ENCODE measurements around the gene SYVN1. TPM values are rescaled to one million over a fixed set of nuclear protein-coding genes. Genes with fewer than 3 reads are reported as not detected.

SYVN1 gene
- total RNA-seq, 1 donor from 2014 or later: 52.6 TPM

DNA sequence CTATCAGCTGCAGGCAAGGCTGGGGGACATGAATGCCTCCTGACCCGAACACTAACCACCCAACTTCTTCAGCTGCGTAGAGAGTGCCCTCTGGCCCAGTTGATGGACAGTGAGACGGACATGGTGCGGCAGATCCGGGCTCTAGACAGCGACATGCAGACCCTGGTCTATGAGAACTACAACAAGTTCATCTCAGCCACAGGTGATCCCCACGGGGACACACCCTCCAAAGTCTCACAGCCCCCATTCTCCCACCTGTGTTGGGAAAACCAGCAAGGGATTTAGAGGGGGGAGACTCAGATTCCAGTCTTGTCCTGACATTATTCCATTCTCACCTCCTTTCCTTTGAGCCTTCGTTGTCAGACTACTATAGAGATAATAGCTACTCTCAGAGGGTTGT, 37.4 kb downstream of the SYVN1 start:
- TF ChIP-seq, protein P1, sequence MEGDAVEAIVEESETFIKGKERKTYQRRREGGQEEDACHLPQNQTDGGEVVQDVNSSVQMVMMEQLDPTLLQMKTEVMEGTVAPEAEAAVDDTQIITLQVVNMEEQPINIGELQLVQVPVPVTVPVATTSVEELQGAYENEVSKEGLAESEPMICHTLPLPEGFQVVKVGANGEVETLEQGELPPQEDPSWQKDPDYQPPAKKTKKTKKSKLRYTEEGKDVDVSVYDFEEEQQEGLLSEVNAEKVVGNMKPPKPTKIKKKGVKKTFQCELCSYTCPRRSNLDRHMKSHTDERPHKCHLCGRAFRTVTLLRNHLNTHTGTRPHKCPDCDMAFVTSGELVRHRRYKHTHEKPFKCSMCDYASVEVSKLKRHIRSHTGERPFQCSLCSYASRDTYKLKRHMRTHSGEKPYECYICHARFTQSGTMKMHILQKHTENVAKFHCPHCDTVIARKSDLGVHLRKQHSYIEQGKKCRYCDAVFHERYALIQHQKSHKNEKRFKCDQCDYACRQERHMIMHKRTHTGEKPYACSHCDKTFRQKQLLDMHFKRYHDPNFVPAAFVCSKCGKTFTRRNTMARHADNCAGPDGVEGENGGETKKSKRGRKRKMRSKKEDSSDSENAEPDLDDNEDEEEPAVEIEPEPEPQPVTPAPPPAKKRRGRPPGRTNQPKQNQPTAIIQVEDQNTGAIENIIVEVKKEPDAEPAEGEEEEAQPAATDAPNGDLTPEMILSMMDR (IDR thresholded peaks at IDR 0.05; ENCODE audit: unreplicated experiment): no peak
- H3K36me3 Mint-ChIP-seq: no peaks in the 10 kb centered on the region
- DNase-seq (ENCODE audit: low spot score in 2 of 2, unreplicated experiment in 2 of 2): no peak
- peak overlapping the region; percentile 34 for H3K27ac Mint-ChIP-seq
- H3K9me3 Mint-ChIP-seq: no peaks in the 10 kb centered on the region
- H3K27me3 Mint-ChIP-seq (ENCODE audit: low read depth): no peaks in the 10 kb centered on the region
- H3K4me3 Mint-ChIP-seq: peak overlapping the region; percentile 89
- peaks cover 8% of the 10 kb centered on the region for H3K4me1 Mint-ChIP-seq

DNA sequence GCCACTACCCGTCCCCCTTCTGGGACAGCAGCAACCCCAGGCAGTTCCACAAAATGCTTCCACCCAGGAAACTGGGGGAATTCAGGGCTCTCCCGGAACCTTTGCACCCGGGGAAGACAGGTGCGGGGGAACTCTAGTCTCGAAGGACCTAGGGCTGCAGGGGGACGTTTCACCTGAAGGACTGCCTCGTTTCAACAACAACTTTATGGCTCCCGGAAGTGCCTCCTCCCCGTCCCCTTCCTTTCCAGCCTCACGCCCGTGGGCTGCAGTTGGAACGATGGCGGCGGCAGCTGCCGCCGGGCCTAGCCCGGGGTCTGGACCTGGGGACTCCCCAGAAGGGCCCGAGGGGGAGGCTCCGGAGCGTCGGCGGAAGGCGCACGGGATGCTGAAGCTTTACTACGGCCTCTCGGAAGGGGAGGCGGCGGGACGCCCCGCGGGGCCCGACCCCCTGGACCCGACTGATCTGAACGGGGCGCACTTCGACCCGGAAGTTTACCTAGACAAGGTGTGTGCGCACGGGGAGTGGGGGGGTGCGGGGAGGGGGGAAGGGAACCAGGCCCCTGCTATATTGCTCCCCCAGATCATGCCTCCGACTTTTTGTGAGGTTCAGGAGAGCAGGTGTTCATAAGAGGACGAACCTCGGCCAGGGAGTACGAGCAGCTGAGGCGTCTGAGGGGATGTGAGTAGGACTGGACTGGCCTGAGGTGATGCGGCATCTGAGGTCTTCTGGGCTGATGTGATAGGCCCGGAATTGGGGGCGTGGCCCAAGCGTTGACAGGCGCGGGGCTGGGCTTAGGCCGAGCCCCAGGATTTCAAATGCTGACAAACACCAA, 38.1 kb downstream of the SYVN1 start, which contains the start of gene VPS51:
Gene VPS51, plus strand, starts transcription at position 241 of the 833 bp plus-strand sequence. Its CDS starts 37 bp downstream, at position 278.
- TF ChIP-seq, protein P1 (IDR thresholded peaks at IDR 0.05; ENCODE audit: unreplicated experiment): no peak
- no peaks in the 10 kb centered on the region for H3K9me3 Mint-ChIP-seq
- peak within 1 kb of the TSS; percentile 89 for H3K4me3 Mint-ChIP-seq

DNA sequence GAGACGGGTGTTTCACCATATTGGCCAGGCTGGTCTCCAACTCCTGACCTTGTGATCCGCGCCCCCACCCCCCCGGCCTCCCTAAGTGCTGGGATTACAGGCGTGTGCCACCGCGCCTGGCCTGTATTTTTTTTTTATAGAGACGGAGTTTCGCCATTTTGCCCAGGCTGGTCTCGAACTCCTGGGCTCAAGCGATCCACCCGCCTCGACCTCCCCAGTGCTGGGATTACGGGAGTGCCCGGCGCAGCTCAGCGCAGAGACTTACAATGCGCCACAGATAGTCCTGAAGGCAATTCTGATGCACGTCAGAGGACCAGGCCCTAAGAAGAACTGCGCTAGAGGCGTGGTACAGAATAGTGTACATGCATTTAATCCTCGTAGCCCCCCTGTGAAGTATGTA, 38.9 kb downstream of the SYVN1 start:
- Mint-ChIP-seq H3K27ac (peak overlapping the region; percentile 98), H3K27me3 (ENCODE audit: low read depth) (no peaks in the 10 kb centered on the region), H3K4me3 (peak overlapping the region; percentile 89), H3K36me3 (no peaks in the 10 kb centered on the region), H3K4me1 (peaks cover 8% of the 10 kb centered on the region), H3K9me3 (no peaks in the 10 kb centered on the region)
- TF ChIP-seq, protein P1 (IDR thresholded peaks at IDR 0.05; ENCODE audit: unreplicated experiment): no peak
- no peak for DNase-seq (ENCODE audit: low spot score in 2 of 2, unreplicated experiment in 2 of 2)

More for the DNA sequence above, 38.1 kb downstream of the SYVN1 start, which contains the start of gene VPS51:
- Mint-ChIP-seq H3K27me3 (ENCODE audit: low read depth) (no peaks in the 10 kb centered on the region), H3K36me3 (no peaks in the 10 kb centered on the region), H3K4me1 (peaks cover 8% of the 10 kb centered on the region), H3K27ac (peak within 1 kb of the TSS; percentile 98)
- DNase-seq (ENCODE audit: low spot score in 2 of 2, unreplicated experiment in 2 of 2): peak; percentile 69 to 86

DNA sequence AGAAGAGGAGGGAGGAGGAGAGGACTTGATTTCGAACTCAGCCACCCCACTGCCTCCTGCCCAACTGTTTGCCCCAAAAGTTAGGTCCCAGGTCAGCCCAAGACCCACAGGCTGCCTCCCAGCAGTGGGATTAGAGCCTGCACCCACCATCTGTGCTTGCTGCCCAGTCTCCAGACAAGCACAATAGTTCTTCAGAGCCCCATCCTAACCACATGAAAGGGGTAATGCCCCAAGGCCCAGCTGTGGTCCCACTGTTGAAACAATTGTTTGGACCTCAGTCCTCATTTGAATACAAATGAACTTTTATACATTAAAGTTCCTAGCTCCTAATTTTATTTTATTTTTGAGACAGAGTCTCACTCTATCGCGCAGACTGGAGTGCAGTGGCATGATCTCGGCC, 43.7 kb downstream of the SYVN1 start:
- H3K9me3 Mint-ChIP-seq: no peaks in the 10 kb centered on the region
- H3K27me3 Mint-ChIP-seq (ENCODE audit: low read depth): no peaks in the 10 kb centered on the region
- TF ChIP-seq, protein P1 (IDR thresholded peaks at IDR 0.05; ENCODE audit: unreplicated experiment): no peak
- peaks cover 2% of the 10 kb centered on the region for H3K4me1 Mint-ChIP-seq
- H3K27ac Mint-ChIP-seq: no peak overlapping the region
- peaks cover 12% of the 10 kb centered on the region for H3K36me3 Mint-ChIP-seq
- DNase-seq (ENCODE audit: low spot score in 2 of 2, unreplicated experiment in 2 of 2): no peak
- no peak overlapping the region for H3K4me3 Mint-ChIP-seq

DNA sequence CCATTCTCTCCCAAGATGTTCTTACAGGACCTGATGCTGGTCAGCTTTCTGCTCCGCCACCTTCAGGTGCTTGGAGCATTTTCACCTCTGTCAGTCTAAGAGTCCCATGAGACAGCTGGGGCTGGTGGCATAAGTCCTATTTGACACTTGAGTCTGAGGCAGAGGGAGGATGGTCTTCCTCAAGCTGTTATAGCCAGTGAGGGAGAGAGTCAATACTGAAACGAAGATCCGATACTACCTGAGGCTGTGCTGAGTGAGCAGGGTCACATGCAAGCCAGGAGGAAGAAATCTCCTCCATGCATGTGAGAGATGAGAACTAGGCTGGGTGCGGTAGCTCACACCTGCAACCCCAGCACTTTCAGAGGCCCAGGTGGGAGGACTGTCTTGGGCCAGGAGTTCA, 44.7 kb downstream of the SYVN1 start:
- TF ChIP-seq, protein P1 (IDR thresholded peaks at IDR 0.05; ENCODE audit: unreplicated experiment): no peak
- Mint-ChIP-seq H3K4me3 (no peak overlapping the region), H3K4me1 (peaks cover 8% of the 10 kb centered on the region), H3K27me3 (ENCODE audit: low read depth) (no peaks in the 10 kb centered on the region), H3K9me3 (no peaks in the 10 kb centered on the region), H3K27ac (no peak overlapping the region), H3K36me3 (peaks cover 13% of the 10 kb centered on the region)
- no peak for DNase-seq (ENCODE audit: low spot score in 2 of 2, unreplicated experiment in 2 of 2)

Measured in mesothelial cell of epicardium (in vitro differentiated cells).